Activated naive CD8-positive, alpha-beta T cell treated with anti-CD3 and anti-CD28 coated beads for 36 hours (primary cell): Measurements from ENCODE around the gene TMED8. TPM values are rescaled to one million over a fixed set of nuclear protein-coding genes. Genes with fewer than 3 reads are reported as not detected.
"Not testable (repeated sequence)": the region's sequence is repeated elsewhere in the genome, so short reads cannot be mapped to it uniquely, and the experiment has no call there.

Experiments used
- DNase-seq: peaks from one replicate; pipeline ENCODE4 v3.0.0; 2021
- H3K27ac Mint-ChIP-seq: one replicate; pipeline ENCODE4 v1.8.0; 2022; ENCODE audit warnings: mild to moderate bottlenecking, moderate library complexity, mixed read lengths
- H3K27me3 Mint-ChIP-seq: one replicate; pipeline ENCODE4 v1.8.0; 2022; ENCODE audit warnings: mild to moderate bottlenecking, mixed read lengths
- H3K36me3 Mint-ChIP-seq: one replicate; pipeline ENCODE4 v1.8.0; 2021; ENCODE audit warnings: mild to moderate bottlenecking, mixed read lengths
- H3K4me1 Mint-ChIP-seq: one replicate; pipeline ENCODE4 v1.8.0; 2021; ENCODE audit warnings: mixed read lengths
- H3K4me3 Mint-ChIP-seq: one replicate; pipeline ENCODE4 v1.8.0; 2022; ENCODE audit warnings: mild to moderate bottlenecking, moderate library complexity, mixed read lengths
- H3K9me3 Mint-ChIP-seq: one replicate; pipeline ENCODE4 v1.8.0; 2022; ENCODE audit warnings: mixed read lengths
- total RNA-seq, 2 experiments: library from RNA; stranded (reverse); gene quantifications; one replicate each; pipeline ENCODE4 v1.2.3, GENCODE V29; 2021

Gene TMED8, protein sequence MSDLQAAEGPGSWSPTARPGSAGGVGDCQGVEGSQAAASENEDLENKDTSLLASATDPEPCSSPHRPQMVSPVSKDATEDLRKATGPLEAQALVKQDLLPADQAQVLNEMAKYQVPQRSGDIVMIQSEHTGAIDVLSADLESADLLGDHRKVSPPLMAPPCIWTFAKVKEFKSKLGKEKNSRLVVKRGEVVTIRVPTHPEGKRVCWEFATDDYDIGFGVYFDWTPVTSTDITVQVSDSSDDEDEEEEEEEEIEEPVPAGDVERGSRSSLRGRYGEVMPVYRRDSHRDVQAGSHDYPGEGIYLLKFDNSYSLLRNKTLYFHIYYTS
- total RNA-seq = 10 to 100 TPM; 25.0 to 26.0 TPM

DNA sequence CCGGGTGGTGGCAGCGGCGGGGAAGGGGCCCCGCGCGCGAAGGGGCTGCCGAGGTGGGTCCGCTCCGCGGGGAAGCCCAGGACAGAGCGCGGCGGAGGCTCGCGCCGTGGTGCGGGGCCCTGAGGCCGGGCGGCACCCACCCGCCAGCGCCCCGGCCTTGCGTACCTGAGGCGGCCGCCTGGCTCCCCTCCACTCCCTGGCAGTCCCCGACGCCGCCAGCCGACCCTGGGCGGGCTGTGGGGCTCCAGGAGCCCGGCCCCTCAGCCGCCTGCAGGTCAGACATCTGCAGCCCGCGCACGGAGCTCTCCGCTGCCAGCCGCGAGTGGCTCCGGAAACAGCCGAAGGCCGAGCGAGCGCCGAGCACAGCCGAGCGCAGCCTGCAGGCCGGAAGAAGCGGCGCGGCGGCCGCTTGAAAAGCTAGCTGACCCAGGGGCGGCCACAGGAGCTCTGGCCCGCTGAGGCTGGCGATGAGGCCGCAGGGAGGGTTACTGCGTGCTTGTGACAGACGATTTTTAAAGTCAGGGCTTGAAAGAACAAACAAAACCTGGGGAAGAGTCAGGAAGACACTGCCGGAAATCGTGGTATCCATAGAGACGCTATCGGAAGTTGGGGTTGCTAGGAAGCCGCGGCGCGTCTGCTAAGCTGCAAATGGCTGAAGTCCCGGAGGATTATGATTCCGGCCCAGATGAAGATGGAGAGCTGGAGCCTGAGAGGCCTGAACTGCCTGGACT is at the start of gene TMED8, which contains the start of gene SAMD15:
TSS of gene TMED8 (minus strand) at position 324 of the 731 bp plus-strand sequence. CDS start at position 283, 41 bp downstream.
TSS of gene SAMD15 (plus strand) at position 609 of the 731 bp plus-strand sequence. CDS start at position 649, 40 bp downstream.
- peak within 1 kb of the TSS; percentile 92 for H3K27ac Mint-ChIP-seq

DNA sequence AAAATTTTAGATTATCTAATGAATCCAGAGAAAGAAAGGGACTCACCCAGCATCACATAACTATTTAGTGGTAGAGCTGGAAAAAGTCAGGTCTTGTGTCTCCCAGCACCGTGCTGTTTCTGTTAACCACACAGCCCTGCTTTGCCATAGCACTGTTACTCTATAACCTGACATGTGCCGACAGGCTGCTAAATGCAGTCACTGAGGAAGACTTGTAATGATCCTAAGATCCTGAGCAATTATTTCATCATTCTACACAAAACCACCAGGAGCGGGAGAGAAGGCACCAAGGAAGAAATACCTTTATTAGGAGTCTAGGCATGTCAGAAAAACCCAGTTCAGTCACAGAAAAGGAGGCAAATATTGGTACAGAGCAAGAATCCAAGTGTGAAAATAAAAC is 49.5 kb upstream of the TMED8 start:
- peaks cover 55% of the 10 kb centered on the region for H3K36me3 Mint-ChIP-seq
- no peaks in the 10 kb centered on the region for H3K27me3 Mint-ChIP-seq
- DNase-seq = no peak
- no peak overlapping the region for H3K4me3 Mint-ChIP-seq
- H3K4me1 Mint-ChIP-seq = no peaks in the 10 kb centered on the region
- H3K9me3 Mint-ChIP-seq = no peaks in the 10 kb centered on the region
- H3K27ac Mint-ChIP-seq = no peak overlapping the region

More for the DNA sequence above, at the start of gene TMED8, which contains the start of gene SAMD15:
- Mint-ChIP-seq H3K9me3 (peaks cover 6% of the 10 kb centered on the region), H3K27me3 (no peaks in the 10 kb centered on the region), H3K4me3 (peak within 1 kb of the TSS; percentile 93), H3K4me1 (peaks cover 38% of the 10 kb centered on the region), H3K36me3 (peaks cover 34% of the 10 kb centered on the region)
- peak; percentile 88 for DNase-seq

DNA sequence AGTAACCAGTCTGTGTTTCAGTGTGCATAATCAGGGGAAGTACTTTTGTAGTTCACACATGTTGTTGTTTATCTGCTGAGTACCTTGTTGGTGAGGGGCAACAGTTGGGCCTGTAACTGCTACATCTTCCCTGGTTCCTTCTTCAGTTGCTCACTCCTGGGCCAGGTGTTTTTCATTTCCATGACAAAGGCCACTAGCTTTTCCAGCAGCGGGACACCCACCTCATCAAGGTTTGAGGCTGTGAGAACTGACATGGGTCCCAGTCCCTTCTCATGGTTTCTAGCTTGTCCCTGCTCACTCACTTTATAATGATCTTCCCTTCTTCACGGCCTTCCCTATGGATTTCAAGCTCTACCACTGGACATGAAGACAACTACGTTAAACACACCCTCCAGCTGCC is 48.0 kb upstream of the TMED8 start:
- Mint-ChIP-seq H3K27ac (no peak overlapping the region), H3K4me1 (no peaks in the 10 kb centered on the region), H3K4me3 (no peak overlapping the region), H3K36me3 (peaks cover 62% of the 10 kb centered on the region), H3K9me3 (peaks cover 6% of the 10 kb centered on the region), H3K27me3 (no peaks in the 10 kb centered on the region)
- DNase-seq = no peak

DNA sequence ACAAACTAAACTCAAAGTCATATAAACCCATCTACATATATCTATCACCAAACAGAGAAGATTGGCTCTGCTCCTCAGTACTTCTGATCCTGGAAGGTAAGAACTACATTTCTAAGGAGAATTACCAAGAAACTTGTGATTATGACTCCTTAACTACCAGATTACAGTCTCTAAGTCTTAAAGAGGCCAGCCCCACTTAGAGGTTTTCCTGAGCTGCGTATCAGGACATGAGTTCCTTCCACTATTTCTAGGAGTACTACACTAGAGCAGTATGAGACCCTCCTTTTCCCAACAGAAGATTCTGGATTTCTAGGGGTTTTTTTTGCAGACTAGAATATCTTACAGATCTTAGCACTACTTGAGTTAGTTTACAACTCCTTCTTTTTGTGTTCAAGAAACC is 46.5 kb upstream of the TMED8 start, which contains the start of gene NOXRED1:
TSS of gene NOXRED1 (minus strand) at position 101 of the 400 bp plus-strand sequence. CDS start 634 bp downstream, outside the sequence.
- Mint-ChIP-seq H3K27ac (no peak within 1 kb of the TSS), H3K9me3 (peaks cover 12% of the 10 kb centered on the region), H3K4me3 (no peak within 1 kb of the TSS), H3K4me1 (no peaks in the 10 kb centered on the region), H3K36me3 (peaks cover 60% of the 10 kb centered on the region), H3K27me3 (no peaks in the 10 kb centered on the region)
- DNase-seq = no peak

DNA sequence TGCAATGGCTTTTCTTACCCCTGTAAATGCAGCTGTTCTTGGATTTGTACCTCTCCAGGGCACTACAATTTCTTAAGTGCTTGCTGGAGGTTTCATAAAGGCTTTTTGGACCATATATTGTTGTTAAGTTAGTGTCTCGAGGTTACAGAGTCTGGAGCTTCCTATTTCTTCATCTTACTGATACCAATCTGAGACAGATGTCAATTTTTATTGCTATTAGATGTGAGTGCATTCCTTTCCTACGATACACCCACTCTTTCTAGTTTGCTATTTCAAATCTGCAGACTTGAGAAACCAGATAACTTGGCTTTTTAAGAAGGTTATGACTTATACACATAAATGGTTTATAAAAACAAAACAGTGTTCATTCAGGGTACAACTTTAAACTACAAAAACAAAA is 44.3 kb upstream of the TMED8 start:
- Mint-ChIP-seq H3K9me3 (peaks cover 20% of the 10 kb centered on the region), H3K4me3 (no peak overlapping the region), H3K4me1 (no peaks in the 10 kb centered on the region), H3K27ac (no peak overlapping the region), H3K36me3 (peaks cover 48% of the 10 kb centered on the region), H3K27me3 (no peaks in the 10 kb centered on the region)
- no peak for DNase-seq

DNA sequence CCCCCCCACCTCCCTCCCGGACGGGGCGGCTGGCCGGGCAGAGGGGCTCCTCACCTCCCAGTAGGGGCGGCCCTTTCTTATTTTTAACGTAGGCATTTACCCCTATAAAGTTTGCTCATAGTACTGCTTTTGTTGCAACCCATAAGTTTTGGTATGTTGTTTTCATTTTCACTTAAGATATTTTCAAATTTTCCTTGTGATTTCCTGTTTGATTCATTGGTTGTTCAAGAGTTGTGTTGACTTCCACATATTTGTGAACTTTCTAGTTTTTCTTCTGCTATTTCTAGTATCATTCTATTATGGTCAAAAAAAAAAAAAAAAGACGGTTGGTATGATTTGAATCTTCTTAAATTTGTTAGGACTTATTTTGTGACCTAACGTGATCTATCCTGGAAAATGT is 39.9 kb upstream of the TMED8 start:
- H3K36me3 Mint-ChIP-seq = peaks cover 17% of the 10 kb centered on the region
- no peaks in the 10 kb centered on the region for H3K27me3 Mint-ChIP-seq
- no peak overlapping the region for H3K27ac Mint-ChIP-seq
- H3K9me3 Mint-ChIP-seq = peaks cover 20% of the 10 kb centered on the region
- DNase-seq = no peak
- no peak overlapping the region for H3K4me3 Mint-ChIP-seq
- no peaks in the 10 kb centered on the region for H3K4me1 Mint-ChIP-seq

DNA sequence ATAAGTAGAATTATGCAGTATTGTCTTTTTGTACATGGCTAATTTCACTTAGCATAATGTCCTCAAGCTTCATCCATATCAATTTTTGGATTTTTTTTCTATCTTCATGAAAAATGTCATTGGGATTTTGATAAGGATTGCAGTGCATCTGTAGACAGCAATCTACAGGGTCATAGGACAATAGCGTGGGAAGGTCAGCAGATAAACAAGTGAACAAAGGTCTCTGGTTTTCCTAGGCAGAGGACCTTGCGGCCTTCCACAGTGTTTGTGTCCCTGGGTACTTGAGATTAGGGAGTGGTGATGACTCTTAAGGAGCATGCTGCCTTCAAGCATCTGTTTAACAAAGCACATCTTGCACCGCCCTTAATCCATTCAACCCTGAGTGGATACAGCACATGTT is 39.2 kb upstream of the TMED8 start:
- not testable (repeated sequence) for H3K27me3 Mint-ChIP-seq, H3K36me3 Mint-ChIP-seq, H3K4me3 Mint-ChIP-seq, H3K27ac Mint-ChIP-seq, H3K4me1 Mint-ChIP-seq, DNase-seq
- peaks cover 20% of the 10 kb centered on the region for H3K9me3 Mint-ChIP-seq

DNA sequence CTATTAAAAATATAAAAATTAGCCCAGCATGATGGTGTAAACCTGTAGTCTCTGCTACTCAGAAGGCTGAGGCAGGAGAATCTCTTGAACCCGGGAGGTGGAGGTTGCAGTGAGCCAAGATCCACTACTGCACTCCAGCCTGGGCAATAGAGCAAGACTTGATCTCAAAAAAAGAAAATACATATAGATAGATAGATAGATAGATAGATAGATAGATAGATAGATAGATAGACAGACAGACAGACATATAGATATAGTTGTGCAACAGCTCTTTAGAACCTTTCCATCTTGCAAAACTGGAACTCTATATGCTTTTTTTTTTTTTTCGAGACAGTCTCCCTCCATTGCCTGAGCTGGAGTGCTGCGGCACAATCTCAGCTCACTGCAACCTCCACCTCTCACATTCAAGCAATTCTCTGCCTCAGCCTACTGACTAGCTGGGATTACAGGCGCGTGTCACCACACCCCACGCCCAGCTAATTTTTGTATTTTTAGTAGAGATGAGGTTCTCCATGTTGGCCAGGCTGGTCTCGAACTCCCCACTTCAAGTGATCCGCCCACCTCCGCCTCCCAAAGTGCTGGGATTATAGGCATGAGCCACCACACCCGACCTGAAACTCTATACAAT is 38.6 kb upstream of the TMED8 start:
- DNase-seq, H3K4me3 Mint-ChIP-seq, H3K36me3 Mint-ChIP-seq, H3K27me3 Mint-ChIP-seq, H3K4me1 Mint-ChIP-seq, H3K27ac Mint-ChIP-seq: not testable (repeated sequence)
- peaks cover 19% of the 10 kb centered on the region for H3K9me3 Mint-ChIP-seq

DNA sequence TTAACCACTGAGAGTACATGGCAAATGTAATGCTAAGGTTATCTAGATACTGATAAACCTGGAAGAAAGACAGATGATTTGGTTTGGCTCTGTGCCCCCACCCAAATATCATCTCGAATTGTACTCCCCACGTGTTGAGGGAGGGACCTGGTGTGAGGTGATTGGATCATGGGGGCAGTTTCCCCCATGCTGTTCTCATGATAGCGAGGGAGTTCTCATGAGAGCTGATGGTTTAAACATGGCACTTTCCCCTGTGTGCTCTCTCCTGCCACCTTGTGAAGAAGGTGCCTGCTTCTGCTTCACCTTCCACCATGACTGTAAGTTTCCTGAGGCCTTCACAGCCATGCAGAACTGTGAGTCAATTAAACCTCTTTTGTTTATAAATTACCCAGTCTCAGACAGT is 32.2 kb upstream of the TMED8 start:
- no peaks in the 10 kb centered on the region for H3K36me3 Mint-ChIP-seq
- H3K4me1 Mint-ChIP-seq = peaks cover 12% of the 10 kb centered on the region
- H3K9me3 Mint-ChIP-seq = no peaks in the 10 kb centered on the region
- no peak overlapping the region for H3K4me3 Mint-ChIP-seq
- no peak for DNase-seq
- H3K27me3 Mint-ChIP-seq = no peaks in the 10 kb centered on the region
- no peak overlapping the region for H3K27ac Mint-ChIP-seq

DNA sequence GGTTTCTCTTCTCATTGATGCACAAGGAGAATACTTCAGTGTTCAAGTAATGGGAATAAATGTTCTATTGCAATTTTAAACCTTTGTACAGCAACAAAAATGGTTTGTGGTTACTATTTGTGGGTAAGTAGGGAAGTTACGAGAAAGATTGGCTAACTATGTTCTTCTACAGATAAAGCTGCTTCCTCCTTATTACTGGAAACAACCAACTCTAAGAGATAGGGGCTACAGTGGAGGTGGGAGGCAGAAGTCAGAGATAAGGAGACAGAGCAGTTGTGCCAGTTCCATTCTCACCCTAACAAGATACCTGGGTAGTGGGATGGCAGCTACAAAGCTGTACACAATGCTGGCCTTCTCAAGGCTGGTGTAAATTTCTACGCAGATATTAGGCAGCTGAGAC is 30.3 kb upstream of the TMED8 start:
- H3K4me3 Mint-ChIP-seq = no peak overlapping the region
- H3K4me1 Mint-ChIP-seq = peaks cover 12% of the 10 kb centered on the region
- H3K27ac Mint-ChIP-seq = no peak overlapping the region
- no peak for DNase-seq
- no peaks in the 10 kb centered on the region for H3K36me3 Mint-ChIP-seq
- no peaks in the 10 kb centered on the region for H3K9me3 Mint-ChIP-seq
- H3K27me3 Mint-ChIP-seq = no peaks in the 10 kb centered on the region

DNA sequence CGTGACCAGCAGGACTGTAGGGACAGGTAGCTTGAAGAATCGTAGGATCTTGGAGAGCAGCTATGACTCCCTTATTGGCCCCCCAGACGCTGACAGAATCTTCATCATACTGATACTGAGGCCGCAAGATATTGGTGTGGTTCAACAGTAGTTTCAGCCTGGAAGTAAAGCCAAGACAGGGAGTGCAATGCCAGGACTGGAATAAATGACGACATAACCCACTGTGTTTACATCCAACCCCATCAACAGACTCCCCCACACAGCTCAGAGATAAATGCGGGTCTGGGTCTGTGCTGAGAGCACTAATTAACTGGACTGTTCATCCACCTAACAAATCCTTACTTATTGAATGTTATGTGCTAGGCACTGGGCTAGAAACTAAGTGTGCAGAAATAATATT is 29.8 kb upstream of the TMED8 start:
- Mint-ChIP-seq H3K4me1 (peaks cover 12% of the 10 kb centered on the region), H3K36me3 (no peaks in the 10 kb centered on the region), H3K27ac (no peak overlapping the region), H3K27me3 (no peaks in the 10 kb centered on the region), H3K9me3 (no peaks in the 10 kb centered on the region), H3K4me3 (no peak overlapping the region)
- no peak for DNase-seq

DNA sequence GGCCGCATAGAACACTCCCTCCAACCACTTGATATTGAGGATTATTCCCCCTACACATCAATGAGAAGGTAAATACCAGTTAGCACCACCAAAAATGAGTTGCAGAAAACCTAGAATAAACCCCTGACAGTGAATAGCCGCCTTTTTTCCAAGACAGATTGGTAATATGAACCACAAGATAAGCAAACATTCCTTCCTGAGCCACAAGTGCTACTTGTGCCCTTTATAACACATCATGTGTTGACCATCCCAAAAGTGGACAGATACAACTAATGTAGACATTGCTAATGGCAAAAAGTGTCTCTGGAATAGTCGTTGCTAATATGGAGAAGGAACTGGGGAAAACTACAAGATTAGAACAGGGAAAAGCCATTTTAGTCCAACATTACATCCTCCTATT is 29.2 kb upstream of the TMED8 start:
- H3K27me3 Mint-ChIP-seq = no peaks in the 10 kb centered on the region
- no peak overlapping the region for H3K4me3 Mint-ChIP-seq

DNA sequence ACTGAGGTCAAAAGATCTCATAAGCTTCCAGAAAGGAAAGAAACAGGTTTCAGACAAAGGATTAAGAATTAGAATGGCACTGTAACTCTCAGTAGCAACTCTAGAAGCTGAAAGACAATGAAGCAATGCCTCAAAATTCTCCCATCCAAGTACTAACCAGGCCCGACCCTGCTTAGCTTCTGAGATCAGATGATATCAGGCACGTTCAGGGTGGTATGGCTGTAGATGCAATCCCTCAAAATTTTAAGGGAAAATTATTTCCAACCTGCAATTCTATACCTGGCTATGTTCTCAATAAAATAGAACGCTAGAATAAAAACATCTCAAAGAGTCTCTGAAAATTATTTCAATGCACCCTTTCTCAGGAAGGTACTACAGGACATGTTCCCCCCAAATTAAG is 26.9 kb upstream of the TMED8 start:
- H3K27me3 Mint-ChIP-seq = no peaks in the 10 kb centered on the region
- H3K4me1 Mint-ChIP-seq = peaks cover 12% of the 10 kb centered on the region
- no peaks in the 10 kb centered on the region for H3K36me3 Mint-ChIP-seq
- H3K4me3 Mint-ChIP-seq = no peak overlapping the region
- H3K9me3 Mint-ChIP-seq = no peaks in the 10 kb centered on the region
- H3K27ac Mint-ChIP-seq = no peak overlapping the region
- DNase-seq = no peak

More for the DNA sequence above, 29.2 kb upstream of the TMED8 start:
- peaks cover 12% of the 10 kb centered on the region for H3K4me1 Mint-ChIP-seq
- H3K36me3 Mint-ChIP-seq = no peaks in the 10 kb centered on the region
- H3K9me3 Mint-ChIP-seq = no peaks in the 10 kb centered on the region
- no peak overlapping the region for H3K27ac Mint-ChIP-seq
- no peak for DNase-seq

DNA sequence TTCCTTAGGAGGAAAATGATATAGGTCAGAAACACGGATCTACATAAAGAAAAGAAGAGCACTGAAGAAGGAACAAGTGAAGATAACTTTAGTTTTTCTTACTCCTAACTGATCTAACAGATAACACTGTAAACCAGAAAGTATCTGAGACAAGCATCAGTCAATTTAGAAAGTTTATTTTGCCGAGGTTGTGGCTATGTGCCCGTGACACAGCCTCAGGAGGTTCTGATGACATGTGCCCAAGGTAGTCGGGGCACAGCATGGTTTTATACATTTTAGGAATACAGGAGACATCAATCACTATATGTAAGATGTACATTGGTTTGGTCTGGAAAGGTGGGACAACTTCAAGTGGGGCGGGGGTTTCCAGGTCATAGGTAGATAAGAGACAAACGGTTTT is 23.3 kb upstream of the TMED8 start:
- Mint-ChIP-seq H3K27ac (no peak overlapping the region), H3K9me3 (no peaks in the 10 kb centered on the region), H3K4me1 (no peaks in the 10 kb centered on the region), H3K36me3 (peaks cover 3% of the 10 kb centered on the region), H3K27me3 (no peaks in the 10 kb centered on the region), H3K4me3 (no peak overlapping the region)
- DNase-seq = no peak

DNA sequence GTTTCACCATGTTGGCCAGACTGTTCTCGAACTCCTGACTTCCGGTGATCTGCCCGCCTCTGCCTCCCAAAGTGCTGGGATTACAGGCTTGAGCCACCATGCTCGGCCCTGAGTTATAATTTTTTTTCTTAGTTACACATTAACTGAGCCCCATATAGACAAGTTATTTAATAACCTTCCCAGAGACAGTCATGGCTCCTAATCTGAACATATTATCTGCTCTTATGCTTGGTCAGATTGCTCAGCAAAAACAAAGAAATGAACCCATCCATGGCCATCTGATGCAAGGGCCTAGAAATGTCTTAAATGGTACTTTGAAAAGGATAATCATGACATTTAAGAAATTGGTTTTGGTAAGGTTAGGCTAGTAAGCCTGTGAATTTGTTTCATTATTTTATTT is 13.3 kb upstream of the TMED8 start:
- H3K4me1 Mint-ChIP-seq = no peaks in the 10 kb centered on the region
- DNase-seq = no peak
- no peak overlapping the region for H3K27ac Mint-ChIP-seq
- H3K27me3 Mint-ChIP-seq = no peaks in the 10 kb centered on the region
- no peak overlapping the region for H3K4me3 Mint-ChIP-seq
- no peaks in the 10 kb centered on the region for H3K9me3 Mint-ChIP-seq
- no peaks in the 10 kb centered on the region for H3K36me3 Mint-ChIP-seq
